MG63 (cell line): ENCODE data around the gene EPHB2. TPM values are rescaled to one million over a fixed set of nuclear protein-coding genes. Genes with fewer than 3 reads are reported as not detected.

Experiments used
- DNase-seq: peaks from one replicate; pipeline ENCODE4 v3.0.0-alpha.2; 2020
- H3K27me3 ChIP-seq: fragments of 250-450 bp; sonication (Bioruptor Pico); 2 replicates; pipeline ENCODE4 v1.5.1; 2020; ENCODE audit warnings: mild to moderate bottlenecking, moderate library complexity
- H3K36me3 ChIP-seq: fragments of 250-450 bp; sonication (Bioruptor Pico); 2 replicates; pipeline ENCODE4 v1.5.1; 2020; ENCODE audit warnings: mild to moderate bottlenecking, moderate library complexity
- H3K4me3 ChIP-seq: fragments of 250-450 bp; sonication (Bioruptor Pico); 2 replicates; pipeline ENCODE4 v1.5.1; 2020; ENCODE audit warnings: mild to moderate bottlenecking, moderate library complexity
- H3K9me3 ChIP-seq: fragments of 250-450 bp; sonication (Bioruptor Pico); 2 replicates; pipeline ENCODE4 v1.5.1; 2020; ENCODE audit warnings: mild to moderate bottlenecking, moderate library complexity
- total RNA-seq: library from RNA; depleted of rRNA; stranded (reverse); fragments of >200 nt; shearing (Covaris generic); gene quantifications from 2 replicates; pipeline ENCODE4 v1.2.3, GENCODE V29; 2014; ENCODE audit warnings: low replicate concordance

The EPHB2 gene
- total RNA-seq, 1 experiment from 2014 or later = 19.6 TPM

- Histone ChIP-seq H3K36me3 (no peaks in the 10 kb centered on the region; the same call in 1 of the 2 replicates), H3K27me3 (no peaks in the 10 kb centered on the region), H3K9me3 (no peaks in the 10 kb centered on the region), H3K4me3 (no peak overlapping the region)
- no peak for DNase-seq
Observed at GRCh38 chr1:22810378-22810777, 99.7 kb downstream of the EPHB2 start.

- H3K9me3 ChIP-seq = no peaks in the 10 kb centered on the region
- H3K4me3 ChIP-seq = no peak overlapping the region
- no peaks in the 10 kb centered on the region; the same call in 1 of the 2 replicates for H3K36me3 ChIP-seq
- H3K27me3 ChIP-seq = no peaks in the 10 kb centered on the region
- DNase-seq = no peak
Observed at GRCh38 chr1:22812092-22812880, 101.6 kb downstream of the EPHB2 start.

- no peaks in the 10 kb centered on the region for H3K27me3 ChIP-seq
- H3K4me3 ChIP-seq = no peak overlapping the region
- DNase-seq = no peak
- no peaks in the 10 kb centered on the region for H3K9me3 ChIP-seq
- no peaks in the 10 kb centered on the region; the same call in 1 of the 2 replicates for H3K36me3 ChIP-seq
Observed at GRCh38 chr1:22812993-22813790, 102.6 kb downstream of the EPHB2 start.

GRCh38 chr1:22814176-22815042 is 103.8 kb downstream of the EPHB2 start:
- Histone ChIP-seq H3K9me3 (no peaks in the 10 kb centered on the region), H3K4me3 (no peak overlapping the region), H3K36me3 (no peaks in the 10 kb centered on the region; the same call in 1 of the 2 replicates), H3K27me3 (no peaks in the 10 kb centered on the region)
- DNase-seq = no peak

- Histone ChIP-seq H3K36me3 (no peaks in the 10 kb centered on the region; the same call in 1 of the 2 replicates), H3K9me3 (no peaks in the 10 kb centered on the region), H3K4me3 (no peak overlapping the region), H3K27me3 (no peaks in the 10 kb centered on the region)
- DNase-seq = no peak
Observed at GRCh38 chr1:22815043-22815365, 104.4 kb downstream of the EPHB2 start.

GRCh38 chr1:22815421-22816066 is 104.9 kb downstream of the EPHB2 start:
- H3K27me3 ChIP-seq = no peaks in the 10 kb centered on the region
- DNase-seq = no peak
- no peaks in the 10 kb centered on the region for H3K9me3 ChIP-seq
- H3K4me3 ChIP-seq = no peak overlapping the region
- no peaks in the 10 kb centered on the region for H3K36me3 ChIP-seq

GRCh38 chr1:22816067-22816775 is 105.6 kb downstream of the EPHB2 start:
- DNase-seq = no peak
- no peaks in the 10 kb centered on the region for H3K36me3 ChIP-seq
- H3K4me3 ChIP-seq = no peak overlapping the region
- H3K27me3 ChIP-seq = no peaks in the 10 kb centered on the region
- no peaks in the 10 kb centered on the region for H3K9me3 ChIP-seq

GRCh38 chr1:22816803-22817202 is 106.2 kb downstream of the EPHB2 start:
- no peaks in the 10 kb centered on the region for H3K9me3 ChIP-seq
- no peak for DNase-seq

GRCh38 chr1:22817462-22817861 is 106.8 kb downstream of the EPHB2 start:
- Histone ChIP-seq H3K9me3 (no peaks in the 10 kb centered on the region), H3K4me3 (no peak overlapping the region), H3K27me3 (no peaks in the 10 kb centered on the region), H3K36me3 (no peaks in the 10 kb centered on the region)
- DNase-seq = no peak

More at GRCh38 chr1:22816803-22817202, 106.2 kb downstream of the EPHB2 start:
- no peak overlapping the region for H3K4me3 ChIP-seq
- H3K36me3 ChIP-seq = no peaks in the 10 kb centered on the region
- H3K27me3 ChIP-seq = no peaks in the 10 kb centered on the region

- Histone ChIP-seq H3K27me3 (no peaks in the 10 kb centered on the region), H3K4me3 (no peak overlapping the region), H3K9me3 (no peaks in the 10 kb centered on the region), H3K36me3 (no peaks in the 10 kb centered on the region)
- DNase-seq = no peak
Observed at GRCh38 chr1:22818061-22818770, 107.6 kb downstream of the EPHB2 start.

GRCh38 chr1:22819361-22819760 is 108.7 kb downstream of the EPHB2 start:
- no peaks in the 10 kb centered on the region for H3K9me3 ChIP-seq
- H3K4me3 ChIP-seq = no peak overlapping the region
- H3K27me3 ChIP-seq = no peaks in the 10 kb centered on the region
- H3K36me3 ChIP-seq = no peaks in the 10 kb centered on the region
- no peak for DNase-seq

- DNase-seq = no peak
- H3K27me3 ChIP-seq = no peaks in the 10 kb centered on the region
- no peaks in the 10 kb centered on the region for H3K9me3 ChIP-seq
- H3K4me3 ChIP-seq = no peak overlapping the region
- no peaks in the 10 kb centered on the region for H3K36me3 ChIP-seq
Observed at GRCh38 chr1:22821027-22821426, 110.4 kb downstream of the EPHB2 start.

GRCh38 chr1:22822371-22822770 is 111.7 kb downstream of the EPHB2 start:
- no peak for DNase-seq

GRCh38 chr1:22824466-22824865 is 113.8 kb downstream of the EPHB2 start:
- Histone ChIP-seq H3K9me3 (no peaks in the 10 kb centered on the region), H3K36me3 (no peaks in the 10 kb centered on the region), H3K27me3 (no peaks in the 10 kb centered on the region), H3K4me3 (no peak overlapping the region)
- DNase-seq = no peak

More at GRCh38 chr1:22822371-22822770, 111.7 kb downstream of the EPHB2 start:
- H3K36me3 ChIP-seq = no peaks in the 10 kb centered on the region
- H3K9me3 ChIP-seq = no peaks in the 10 kb centered on the region
- H3K27me3 ChIP-seq = no peaks in the 10 kb centered on the region
- no peak overlapping the region for H3K4me3 ChIP-seq

GRCh38 chr1:22824975-22825374 is 114.3 kb downstream of the EPHB2 start:
- DNase-seq = no peak
- Histone ChIP-seq H3K27me3 (no peaks in the 10 kb centered on the region), H3K36me3 (no peaks in the 10 kb centered on the region), H3K4me3 (no peak overlapping the region), H3K9me3 (no peaks in the 10 kb centered on the region)
